Large intestine (tissue), 3 donors: ENCODE data around the gene DNAJC7. TPM values are rescaled to one million over a fixed set of nuclear protein-coding genes. Genes with fewer than 3 reads are reported as not detected.

ENCODE experiments used
- DNase-seq, 2 donors: peaks; one replicate each; pipeline versions ENCODE4 v3.0.0 to v3.0.0-alpha.2; 2013
- H3K27ac ChIP-seq: one replicate; pipeline ENCODE4 v1.5.1; 2013; ENCODE audit warnings: low read length
- H3K27me3 ChIP-seq: 2 replicates; pipeline ENCODE4 v1.6.1; 2013; ENCODE audit warnings: low read length; ENCODE audit not compliant: control insufficient read depth, insufficient read depth
- H3K36me3 ChIP-seq: 2 replicates; pipeline ENCODE4 v1.6.1; 2013; ENCODE audit warnings: low read length; ENCODE audit not compliant: control insufficient read depth, insufficient read depth
- H3K4me1 ChIP-seq: one replicate; pipeline ENCODE4 v1.6.1; 2013; ENCODE audit warnings: low read length; ENCODE audit not compliant: control insufficient read depth, insufficient read depth
- H3K4me3 ChIP-seq: one replicate; pipeline ENCODE4 v1.5.1; 2013; ENCODE audit warnings: low read length
- H3K9me3 ChIP-seq: one replicate; pipeline ENCODE4 v1.6.1; 2013; ENCODE audit warnings: mild to moderate bottlenecking, low read depth, low read length, moderate library complexity; ENCODE audit not compliant: control insufficient read depth
- WGBS: methylation state at CpG from one replicate; pipeline ENCODE4 v1.1.5; 2013; ENCODE audit warnings: low lambda C conversion rate; ENCODE audit not compliant: insufficient coverage; 5-methylcytosine and 5-hydroxymethylcytosine counted together
- polyA plus RNA-seq: library from polyadenylated mRNA; unstranded; fragments of 120-200 nt; gene quantifications from one replicate; pipeline ENCODE4 v1.2.1, GENCODE V29; 2013

DNAJC7 gene
- polyA plus RNA-seq, 1 donor = 93.0 TPM

GRCh38 chr17:42042598-42043319 lies 25.5 kb upstream of the DNAJC7 start:
- no peak overlapping the region for H3K27ac ChIP-seq
- 100% methylated on average over 1 of the region's 20 CpGs for WGBS
- no peak for DNase-seq

DNA sequence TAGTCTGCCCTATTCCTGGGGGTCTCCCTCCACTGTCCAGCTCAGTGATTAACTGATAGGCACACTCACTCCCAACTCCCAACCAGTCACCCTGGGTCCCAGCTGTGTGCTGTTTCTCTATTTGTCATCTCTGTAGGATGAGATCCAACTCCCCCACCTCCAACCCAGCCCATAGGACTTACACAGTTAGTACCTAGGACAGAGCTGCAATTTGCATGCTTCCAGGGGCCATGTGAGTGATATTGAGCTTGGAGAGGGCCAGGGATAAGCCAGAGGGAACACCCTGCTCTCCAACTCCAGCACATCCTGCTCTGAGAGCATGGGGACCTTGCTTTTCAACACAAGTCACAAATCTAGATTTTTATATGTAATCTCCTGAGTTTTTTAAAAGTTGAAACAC lies 24.4 kb upstream of the DNAJC7 start:
- no peaks in the 10 kb centered on the region for H3K9me3 ChIP-seq
- no peaks in the 10 kb centered on the region for H3K36me3 ChIP-seq
- H3K4me3 ChIP-seq = no peak overlapping the region
- no peak for DNase-seq
- H3K27ac ChIP-seq = no peak overlapping the region
- no peaks in the 10 kb centered on the region for H3K4me1 ChIP-seq
- peaks cover 10% of the 10 kb centered on the region for H3K27me3 ChIP-seq

More at GRCh38 chr17:42042598-42043319, 25.5 kb upstream of the DNAJC7 start:
- Histone ChIP-seq H3K9me3 (no peaks in the 10 kb centered on the region), H3K36me3 (no peaks in the 10 kb centered on the region), H3K4me1 (no peaks in the 10 kb centered on the region), H3K27me3 (peaks cover 10% of the 10 kb centered on the region), H3K4me3 (no peak overlapping the region)

DNA sequence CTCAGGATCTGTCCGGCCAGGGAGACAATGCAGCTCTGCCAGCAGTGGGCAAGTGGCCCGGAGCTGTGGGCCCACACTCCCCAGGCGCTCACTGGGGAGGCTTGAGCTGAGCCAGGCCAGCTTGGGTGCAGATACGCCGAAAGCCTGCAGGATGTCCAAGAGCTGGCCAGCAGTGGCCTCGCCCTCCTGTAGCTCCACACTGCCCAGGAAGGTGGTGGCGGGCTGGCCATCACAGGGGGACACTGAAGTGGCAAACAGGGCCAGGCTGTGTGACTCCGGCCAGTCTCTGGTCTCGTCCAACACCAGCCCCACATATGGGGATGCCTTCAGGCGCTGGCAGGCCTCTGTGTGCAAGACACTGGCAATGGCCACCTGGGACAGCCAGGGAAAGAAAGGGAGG lies 23.6 kb upstream of the DNAJC7 start:
- Histone ChIP-seq H3K4me3 (no peak overlapping the region), H3K27ac (no peak overlapping the region), H3K4me1 (no peaks in the 10 kb centered on the region), H3K9me3 (no peaks in the 10 kb centered on the region), H3K27me3 (peaks cover 10% of the 10 kb centered on the region), H3K36me3 (no peaks in the 10 kb centered on the region)
- no CpG with 5 or more reads among the region's 10 CpGs for WGBS
- DNase-seq = no peak

DNA sequence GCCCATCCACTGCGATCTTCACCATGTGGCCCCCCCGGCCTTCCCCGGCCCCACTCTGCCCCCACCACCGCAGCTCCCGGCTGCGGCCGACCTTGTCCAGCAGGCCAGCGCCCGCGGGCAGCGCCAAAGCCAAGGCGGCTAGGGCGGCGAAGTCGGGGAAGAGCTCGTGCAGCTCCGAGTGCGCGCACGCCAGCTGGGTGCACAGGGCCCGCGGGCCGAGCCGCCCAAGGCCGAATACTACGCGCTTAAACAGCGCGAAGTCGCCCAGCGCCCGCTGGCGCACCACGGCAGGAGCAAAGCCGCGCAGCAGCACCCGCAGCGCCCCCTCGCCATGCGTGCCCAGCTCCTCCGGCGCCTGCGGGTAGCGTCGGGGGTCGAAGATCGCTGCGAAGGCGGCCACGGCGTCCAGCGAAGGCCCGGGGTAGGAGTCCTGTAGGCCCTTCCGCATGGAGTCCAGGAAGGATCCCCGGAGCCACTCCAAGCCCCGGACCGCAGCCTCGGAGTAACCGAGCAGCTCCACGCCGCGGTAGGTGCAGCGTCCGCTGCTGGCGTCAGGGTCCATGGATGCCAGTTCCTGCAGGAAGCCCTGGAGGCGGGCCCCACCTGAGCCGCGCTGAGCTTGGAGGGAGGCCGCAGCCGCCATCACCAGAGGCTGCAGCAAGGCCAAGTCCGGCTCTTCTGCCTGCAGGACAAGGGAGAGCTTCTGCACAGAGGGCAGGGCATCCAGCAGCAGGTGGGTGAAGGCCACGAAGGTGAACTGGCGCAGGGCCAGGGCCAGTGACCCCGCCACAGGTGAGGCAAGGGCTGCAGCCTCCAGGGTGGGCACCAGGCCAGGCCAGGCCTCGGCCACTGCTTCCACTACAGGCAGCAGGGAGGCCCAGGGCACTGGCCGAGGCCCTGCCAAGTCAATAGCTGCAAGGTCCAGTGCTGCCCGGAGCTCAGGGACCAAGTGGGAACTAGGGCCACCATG lies 22.8 kb upstream of the DNAJC7 start:
- Histone ChIP-seq H3K36me3 (no peaks in the 10 kb centered on the region), H3K27ac (no peak overlapping the region), H3K27me3 (peaks cover 10% of the 10 kb centered on the region), H3K4me1 (no peaks in the 10 kb centered on the region), H3K4me3 (no peak overlapping the region), H3K9me3 (no peaks in the 10 kb centered on the region)
- DNase-seq = peak in 1 of 2 donors; percentile 29
- no CpG with 5 or more reads among the region's 77 CpGs for WGBS

DNA sequence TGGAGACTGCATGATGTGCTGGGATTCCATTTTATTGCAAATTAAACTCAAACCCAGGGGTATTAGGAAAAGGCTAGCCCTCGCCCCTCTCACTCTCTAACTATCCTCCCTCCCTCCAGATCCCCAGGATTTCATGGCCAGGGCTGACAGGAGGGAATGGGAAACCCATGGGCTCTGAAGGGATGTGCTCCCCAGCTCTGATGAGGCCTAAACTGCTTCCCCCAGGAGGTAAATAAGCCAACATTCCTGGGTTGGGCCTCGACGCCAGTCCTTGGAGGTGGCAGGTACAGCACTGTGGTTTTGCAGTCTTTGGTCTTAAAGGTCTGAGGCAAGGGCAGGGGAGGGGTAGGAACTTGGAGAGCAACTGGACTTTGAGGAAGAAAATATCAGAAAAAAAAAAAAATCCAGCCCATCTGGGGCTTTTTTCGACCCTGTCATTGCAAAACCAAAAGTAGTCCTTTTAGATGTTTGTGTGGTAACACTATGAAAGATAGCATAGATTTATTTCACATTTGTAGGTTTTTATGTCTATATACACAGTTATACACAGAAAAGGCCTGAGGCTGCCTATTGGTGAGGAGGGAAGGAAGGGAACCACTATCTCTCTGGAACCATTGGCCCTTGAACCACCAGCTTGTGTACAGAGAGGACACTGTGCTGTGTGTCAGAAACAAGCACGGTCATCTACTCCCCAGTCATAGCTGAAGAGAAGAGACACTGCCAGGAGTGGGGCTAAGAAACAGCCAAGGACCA lies 21.2 kb upstream of the DNAJC7 start:
- WGBS = no CpG with 5 or more reads among the region's 5 CpGs
- H3K36me3 ChIP-seq = no peaks in the 10 kb centered on the region
- H3K4me1 ChIP-seq = no peaks in the 10 kb centered on the region
- no peak overlapping the region for H3K4me3 ChIP-seq
- peaks cover 10% of the 10 kb centered on the region for H3K27me3 ChIP-seq
- no peak for DNase-seq
- no peak overlapping the region for H3K27ac ChIP-seq
- H3K9me3 ChIP-seq = no peaks in the 10 kb centered on the region

GRCh38 chr17:42034059-42034458 lies 16.8 kb upstream of the DNAJC7 start:
- Histone ChIP-seq H3K36me3 (no peaks in the 10 kb centered on the region), H3K27ac (no peak overlapping the region), H3K27me3 (no peaks in the 10 kb centered on the region), H3K9me3 (no peaks in the 10 kb centered on the region), H3K4me3 (no peak overlapping the region), H3K4me1 (no peaks in the 10 kb centered on the region)
- DNase-seq = no peak
- WGBS = no CpG with 5 or more reads among the region's 6 CpGs

DNA sequence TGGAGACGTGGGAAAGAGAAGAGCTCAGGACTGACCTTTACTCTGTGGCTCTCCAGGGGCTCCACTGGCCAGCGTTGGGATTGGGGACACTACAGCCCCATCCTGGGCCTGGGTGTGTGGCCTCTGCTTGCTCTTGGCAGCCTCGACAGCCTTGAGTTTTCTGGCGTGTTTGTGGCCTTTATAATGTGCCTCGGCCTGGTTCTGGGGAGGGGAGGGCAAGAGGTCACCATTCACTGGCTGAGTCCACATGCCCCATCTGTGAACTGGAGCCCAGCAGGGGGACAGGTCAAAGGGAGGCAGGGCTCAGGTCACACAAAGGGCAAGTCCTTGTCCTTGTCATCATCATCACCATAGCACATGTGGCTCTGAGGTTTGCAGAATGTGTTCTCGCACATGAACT lies 14.3 kb upstream of the DNAJC7 start:
- no peaks in the 10 kb centered on the region for H3K27me3 ChIP-seq
- H3K9me3 ChIP-seq = no peaks in the 10 kb centered on the region
- WGBS = no CpG with 5 or more reads among the region's 6 CpGs
- no peak overlapping the region for H3K27ac ChIP-seq
- no peaks in the 10 kb centered on the region for H3K4me1 ChIP-seq
- no peak for DNase-seq
- H3K36me3 ChIP-seq = no peaks in the 10 kb centered on the region
- no peak overlapping the region for H3K4me3 ChIP-seq

DNA sequence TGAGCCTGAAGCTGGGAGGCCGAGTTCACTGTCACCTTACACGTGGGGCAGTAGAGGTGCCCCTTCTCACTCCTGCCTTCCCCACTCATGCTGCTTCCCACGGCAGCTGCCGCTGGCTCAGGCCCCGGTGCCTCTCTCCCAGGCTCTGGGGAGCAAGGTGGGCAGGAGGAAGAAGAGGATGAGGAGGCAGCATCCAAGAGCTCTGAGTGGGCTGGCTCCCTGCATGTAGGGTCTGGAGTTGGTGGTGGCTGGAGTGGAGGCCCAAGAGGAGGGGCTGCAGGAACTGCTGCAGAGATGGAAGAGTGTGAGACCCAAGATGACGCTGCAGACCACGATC lies 11.5 kb upstream of the DNAJC7 start:
- no peak for DNase-seq
- Histone ChIP-seq H3K9me3 (no peaks in the 10 kb centered on the region), H3K27me3 (no peaks in the 10 kb centered on the region), H3K4me3 (no peak overlapping the region), H3K36me3 (peaks cover 8% of the 10 kb centered on the region), H3K4me1 (peaks cover 17% of the 10 kb centered on the region), H3K27ac (no peak overlapping the region)
- no CpG with 5 or more reads among the region's 7 CpGs for WGBS

GRCh38 chr17:42027961-42028790 lies 10.9 kb upstream of the DNAJC7 start:
- Histone ChIP-seq H3K36me3 (peaks cover 14% of the 10 kb centered on the region), H3K9me3 (no peaks in the 10 kb centered on the region), H3K4me3 (no peak overlapping the region), H3K27ac (no peak overlapping the region), H3K4me1 (peaks cover 17% of the 10 kb centered on the region), H3K27me3 (no peaks in the 10 kb centered on the region)
- WGBS = no CpG with 5 or more reads among the region's 19 CpGs
- no peak for DNase-seq

DNA sequence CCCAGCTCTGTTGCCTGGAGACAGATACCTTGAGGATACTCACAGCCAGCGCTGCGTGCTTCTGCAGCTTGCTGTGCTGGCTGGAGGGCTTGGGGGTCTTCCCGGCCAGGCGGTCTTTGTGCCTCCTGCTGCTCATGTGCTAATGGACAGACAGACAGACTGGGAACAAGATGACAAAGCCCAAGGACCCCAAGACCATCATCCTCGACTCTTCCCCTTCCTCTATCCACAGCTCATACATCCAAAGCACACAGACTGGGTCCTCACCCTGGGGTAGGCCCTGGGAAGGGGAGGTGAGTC lies 10.3 kb upstream of the DNAJC7 start:
- WGBS = no CpG with 5 or more reads among the region's 5 CpGs
- H3K36me3 ChIP-seq = peaks cover 21% of the 10 kb centered on the region
- H3K4me3 ChIP-seq = no peak overlapping the region
- no peak for DNase-seq
- no peak overlapping the region for H3K27ac ChIP-seq
- no peaks in the 10 kb centered on the region for H3K27me3 ChIP-seq
- no peaks in the 10 kb centered on the region for H3K9me3 ChIP-seq
- H3K4me1 ChIP-seq = peaks cover 17% of the 10 kb centered on the region
